HEK293 (cell line): Measurements from ENCODE around the gene KATNB1.

Experiments
- CTCF ChIA-PET: fragments of 350-600 bp; formaldehyde crosslinking; extraction: SDS; loops from one replicate; lab custom pipeline; 2021; ENCODE audit warnings: antibody characterized with exemption; lab: Yijun Ruan, JAX
- POLR2A ChIA-PET: fragments of 300-600 bp; formaldehyde crosslinking; extraction: SDS; loops from one replicate; lab custom pipeline; 2020; ENCODE audit warnings: antibody characterized with exemption, inconsistent platforms; lab: Yijun Ruan, JAX
- H3K27ac ChIP-seq: fragments of 200-500 bp; sonication (Bioruptor generic); 2 replicates; pipeline ENCODE4 v1.5.1; 2014; ENCODE audit warnings: low read depth, low read length, control low read depth, inconsistent platforms; ENCODE audit errors: extremely low read depth
- H3K36me3 ChIP-seq, 2 experiments: fragments of 200-500 bp in 1 of 2; sonication (Bioruptor generic) in 1 of 2; 1 replicate in 1 of 2; 2 replicates in 1 of 2; pipeline ENCODE4 v1.5.1; 2014 to 2017; ENCODE audit warnings: inconsistent platforms in 2 of 2, low read length in 2 of 2; ENCODE audit not compliant: control insufficient read depth in 2 of 2, insufficient read depth in 1 of 2
- H3K4me1 ChIP-seq: fragments of 200-500 bp; sonication (Bioruptor generic); 2 replicates; pipeline ENCODE4 v1.5.1; 2014; ENCODE audit warnings: mild to moderate bottlenecking, low read length, inconsistent platforms; ENCODE audit not compliant: control insufficient read depth, insufficient read depth
- H3K4me3 ChIP-seq: 2 replicates; pipeline ENCODE4 v1.5.1; 2011; ENCODE audit warnings: low read depth, mild to moderate bottlenecking, control low read depth, low read length, moderate library complexity
- H3K9me3 ChIP-seq: fragments of 200-500 bp; sonication (Bioruptor generic); 2 replicates; pipeline ENCODE4 v1.5.1; 2014; ENCODE audit warnings: low read depth, low read length, inconsistent platforms; ENCODE audit not compliant: control insufficient read depth, insufficient read depth
- ATF2 ChIP-seq: fragments of 450-650 bp; formaldehyde crosslinking; IDR thresholded peaks from 2 replicates; pipeline ENCODE4 v1.5.1; 2016; ENCODE audit warnings: missing biosample characterization, missing genetic modification characterization, low read depth
- HOXA7 ChIP-seq: sonication (generic); formaldehyde crosslinking; IDR thresholded peaks from 2 replicates; pipeline ENCODE4 v1.8.1; 2022; ENCODE audit warnings: missing genetic modification reagents, borderline replicate concordance
- HOXD13 ChIP-seq: sonication (generic); formaldehyde crosslinking; IDR thresholded peaks from 2 replicates; pipeline ENCODE4 v1.8.0; 2022; ENCODE audit warnings: missing genetic modification reagents, borderline replicate concordance
- IKZF3 ChIP-seq: fragments of 450-650 bp; IDR thresholded peaks from 2 replicates; pipeline ENCODE4 v1.5.0; 2018; ENCODE audit warnings: missing biosample characterization, mild to moderate bottlenecking, missing genetic modification characterization, moderate library complexity
- INSM2 ChIP-seq: fragments of 450-650 bp; formaldehyde crosslinking; IDR thresholded peaks from 2 replicates; pipeline ENCODE4 v1.5.1; 2016; ENCODE audit warnings: missing biosample characterization, missing genetic modification characterization
- KLF7 ChIP-seq: fragments of 450-650 bp; formaldehyde crosslinking; IDR thresholded peaks from 2 replicates; pipeline ENCODE4 v1.5.1; 2016; ENCODE audit warnings: missing biosample characterization, missing genetic modification characterization, borderline replicate concordance
- PRDM1 ChIP-seq: fragments of 450-650 bp; formaldehyde crosslinking; IDR thresholded peaks from 2 replicates; pipeline ENCODE4; 2016; ENCODE audit warnings: missing biosample characterization, missing genetic modification characterization
- SCRT2 ChIP-seq: fragments of 450-650 bp; formaldehyde crosslinking; IDR thresholded peaks from 2 replicates; pipeline ENCODE4 v1.5.1; 2016; ENCODE audit warnings: missing biosample characterization, missing genetic modification characterization
- ZBTB8A ChIP-seq: fragments of 450-650 bp; formaldehyde crosslinking; IDR thresholded peaks from 2 replicates; pipeline ENCODE4 v1.5.1; 2016; ENCODE audit warnings: missing biosample characterization, missing genetic modification characterization
- ZFP3 ChIP-seq: fragments of 450-650 bp; formaldehyde crosslinking; IDR thresholded peaks from 2 replicates; pipeline ENCODE4 v1.5.1; 2016; ENCODE audit warnings: low read depth, missing biosample characterization, missing genetic modification characterization
- ZNF114 ChIP-seq: fragments of 450-650 bp; formaldehyde crosslinking; IDR thresholded peaks from 2 replicates; pipeline ENCODE4 v1.5.0; 2017; ENCODE audit warnings: missing biosample characterization, missing genetic modification characterization
- ZNF121 ChIP-seq: fragments of 450-650 bp; formaldehyde crosslinking; IDR thresholded peaks from 2 replicates; pipeline ENCODE4 v1.5.1; 2016; ENCODE audit warnings: missing biosample characterization, missing genetic modification characterization
- ZNF138 ChIP-seq: fragments of 450-650 bp; formaldehyde crosslinking; IDR thresholded peaks from 2 replicates; pipeline ENCODE4 v1.5.1; 2016; ENCODE audit warnings: missing biosample characterization, missing genetic modification characterization, borderline replicate concordance
- ZNF26 ChIP-seq: fragments of 450-650 bp; formaldehyde crosslinking; IDR thresholded peaks from 2 replicates; pipeline ENCODE4 v1.5.1; 2016; ENCODE audit warnings: missing biosample characterization, missing genetic modification characterization
- ZNF341 ChIP-seq: fragments of 450-650 bp; formaldehyde crosslinking; IDR thresholded peaks from 2 replicates; pipeline ENCODE4; 2016; ENCODE audit warnings: low read depth, missing biosample characterization, missing genetic modification characterization
- ZNF404 ChIP-seq: fragments of 450-650 bp; formaldehyde crosslinking; IDR thresholded peaks from 2 replicates; pipeline ENCODE4 v1.5.1; 2017; ENCODE audit warnings: missing biosample characterization, missing genetic modification characterization
- ZNF514 ChIP-seq: fragments of 450-650 bp; formaldehyde crosslinking; IDR thresholded peaks from 2 replicates; pipeline ENCODE4 v1.5.1; 2016; ENCODE audit warnings: missing biosample characterization, missing genetic modification characterization
- ZNF530 ChIP-seq: fragments of 450-650 bp; formaldehyde crosslinking; IDR thresholded peaks from 2 replicates; pipeline ENCODE4 v1.5.1; 2016; ENCODE audit warnings: low read depth, missing biosample characterization, missing genetic modification characterization
- ZNF626 ChIP-seq: fragments of 450-650 bp; sonication (Bioruptor Pico); formaldehyde crosslinking; IDR thresholded peaks from 2 replicates; pipeline ENCODE4 v1.5.1; 2018; ENCODE audit warnings: missing biosample characterization, missing genetic modification characterization, inconsistent platforms
- ZNF707 ChIP-seq: fragments of 450-650 bp; formaldehyde crosslinking; IDR thresholded peaks from 2 replicates; pipeline ENCODE4 v1.5.1; 2016; ENCODE audit warnings: missing biosample characterization, missing genetic modification characterization
- TF ChIP-seq, protein P1 (sequence below): fragments of 450-650 bp; formaldehyde crosslinking; IDR thresholded peaks from 2 replicates; pipeline ENCODE4 v1.5.1; 2016; ENCODE audit warnings: missing biosample characterization, missing genetic modification characterization
- TF ChIP-seq, protein P2 (sequence below): fragments of 450-650 bp; formaldehyde crosslinking; IDR thresholded peaks from 2 replicates; pipeline ENCODE4 v1.5.1; 2016; ENCODE audit warnings: missing biosample characterization, missing genetic modification characterization

KATNB1 gene

GRCh38 chr16:57785924-57786323 is 50.4 kb downstream of the KATNB1 start (continued):
- TF ChIP-seq ZFP3 (tag by site-specific recombination) (no peak), ZNF514 (tag by site-specific recombination) (no peak), IKZF3 (tag by site-specific recombination) (no peak), ZNF404 (tag by site-specific recombination) (no peak), ZNF707 (tag by site-specific recombination) (no peak), ZNF26 (tag by site-specific recombination) (no peak), ZNF114 (tag by site-specific recombination) (no peak), ZNF341 (no peak), ZNF530 (tag by site-specific recombination) (no peak), ZBTB8A (tag by site-specific recombination) (no peak)
- TF ChIP-seq, protein P1, sequence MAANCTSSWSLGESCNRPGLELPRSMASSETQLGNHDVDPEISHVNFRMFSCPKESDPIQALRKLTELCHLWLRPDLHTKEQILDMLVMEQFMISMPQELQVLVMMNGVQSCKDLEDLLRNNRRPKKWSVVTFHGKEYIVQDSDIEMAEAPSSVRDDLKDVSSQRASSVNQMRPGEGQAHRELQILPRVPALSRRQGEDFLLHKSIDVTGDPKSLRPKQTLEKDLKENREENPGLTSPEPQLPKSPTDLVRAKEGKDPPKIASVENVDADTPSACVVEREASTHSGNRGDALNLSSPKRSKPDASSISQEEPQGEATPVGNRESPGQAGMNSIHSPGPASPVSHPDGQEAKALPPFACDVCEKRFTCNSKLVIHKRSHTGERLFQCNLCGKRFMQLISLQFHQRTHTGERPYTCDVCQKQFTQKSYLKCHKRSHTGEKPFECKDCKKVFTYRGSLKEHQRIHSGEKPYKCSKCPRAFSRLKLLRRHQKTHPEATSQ (tag by site-specific recombination), result no peak

DNA sequence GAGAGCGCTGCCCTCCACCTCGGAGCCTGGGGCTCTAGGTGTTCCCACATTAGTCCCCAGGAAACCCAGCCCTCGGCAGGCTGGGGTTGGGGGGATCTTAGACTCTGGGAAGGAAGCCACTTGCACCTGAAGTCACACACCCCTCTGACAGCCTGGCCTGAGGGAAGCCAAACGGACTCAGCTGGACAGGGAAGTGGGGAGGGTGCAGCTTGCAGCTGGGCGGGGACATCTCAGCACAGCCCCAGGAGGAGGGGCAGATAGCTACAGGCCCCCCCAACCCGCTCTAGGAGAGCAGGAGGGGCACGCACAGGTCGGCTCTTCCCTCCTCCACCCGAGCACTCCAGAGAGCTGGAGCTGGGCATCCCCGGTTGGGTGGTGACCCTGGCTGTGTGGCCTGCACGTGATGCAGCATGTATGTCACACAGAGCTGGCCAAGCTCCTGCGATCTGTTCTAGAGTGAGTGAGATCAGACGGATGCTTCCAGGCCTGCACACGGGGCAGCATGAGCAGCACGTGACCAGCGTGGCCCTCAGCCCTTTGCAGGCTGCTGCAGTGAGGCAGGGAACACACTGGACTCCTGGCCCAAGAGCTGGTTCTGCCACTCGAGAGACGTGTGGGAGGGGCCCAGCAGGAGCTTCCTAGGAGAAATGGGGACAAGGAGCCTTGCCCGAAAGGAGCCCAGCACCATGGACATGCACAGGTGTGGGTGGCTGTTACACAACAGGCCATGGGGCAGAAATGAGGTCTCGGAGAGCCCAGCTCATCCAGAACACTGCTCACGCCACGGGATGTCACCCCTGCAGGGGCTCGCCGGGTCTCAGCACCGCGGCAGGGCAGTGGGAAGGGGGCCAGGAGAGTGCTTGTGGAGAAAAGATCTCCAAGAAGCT is 51.3 kb downstream of the KATNB1 start:
- Histone ChIP-seq H3K4me3 (no peak overlapping the region), H3K27ac (no peak overlapping the region), H3K4me1 (no peaks in the 10 kb centered on the region), H3K9me3 (no peaks in the 10 kb centered on the region), H3K36me3 (peaks cover 0 to under 1% of the 10 kb centered on the region in 2 experiments; a peak in 1 of 3 replicates)
- ChIA-PET POLR2A (no interaction called here), CTCF (interaction anchor here (0.7 to 0.8 kb wide), 3 partner anchors 30 to 40 kb away, joined by 3 to 5 read pairs (median 3); no protein-coding TSS in a partner anchor)
- TF ChIP-seq, protein P1 (tag by site-specific recombination), result no peak
- no peak for TF ChIP-seq KLF7 (tag by site-specific recombination)
- no peak for TF ChIP-seq SCRT2 (tag by site-specific recombination)
- TF ChIP-seq ZNF626, result no peak
- TF ChIP-seq ZNF26 (tag by site-specific recombination), result no peak
- TF ChIP-seq, protein P2, sequence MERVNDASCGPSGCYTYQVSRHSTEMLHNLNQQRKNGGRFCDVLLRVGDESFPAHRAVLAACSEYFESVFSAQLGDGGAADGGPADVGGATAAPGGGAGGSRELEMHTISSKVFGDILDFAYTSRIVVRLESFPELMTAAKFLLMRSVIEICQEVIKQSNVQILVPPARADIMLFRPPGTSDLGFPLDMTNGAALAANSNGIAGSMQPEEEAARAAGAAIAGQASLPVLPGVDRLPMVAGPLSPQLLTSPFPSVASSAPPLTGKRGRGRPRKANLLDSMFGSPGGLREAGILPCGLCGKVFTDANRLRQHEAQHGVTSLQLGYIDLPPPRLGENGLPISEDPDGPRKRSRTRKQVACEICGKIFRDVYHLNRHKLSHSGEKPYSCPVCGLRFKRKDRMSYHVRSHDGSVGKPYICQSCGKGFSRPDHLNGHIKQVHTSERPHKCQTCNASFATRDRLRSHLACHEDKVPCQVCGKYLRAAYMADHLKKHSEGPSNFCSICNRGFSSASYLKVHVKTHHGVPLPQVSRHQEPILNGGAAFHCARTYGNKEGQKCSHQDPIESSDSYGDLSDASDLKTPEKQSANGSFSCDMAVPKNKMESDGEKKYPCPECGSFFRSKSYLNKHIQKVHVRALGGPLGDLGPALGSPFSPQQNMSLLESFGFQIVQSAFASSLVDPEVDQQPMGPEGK (tag by site-specific recombination), result no peak
- TF ChIP-seq HOXD13 (CRISPR knock-in tag), result no peak
- TF ChIP-seq ZNF138, result no peak
- no peak for TF ChIP-seq ZNF121 (tag by site-specific recombination)
- TF ChIP-seq INSM2 (tag by site-specific recombination), result no peak
- TF ChIP-seq PRDM1, result no peak
- no peak for TF ChIP-seq ATF2 (tag by site-specific recombination)
- no peak for TF ChIP-seq HOXA7
